Measurements from ENCODE around the gene ATPAF2. TPM values are rescaled to one million over a fixed set of nuclear protein-coding genes. Genes with fewer than 3 reads are reported as not detected.

The ATPAF2 gene
- total RNA-seq, 1 donor from 2014 or later, result 34.7 TPM

GRCh38 chr17:18021372-18021771, 17.6 kb downstream of the ATPAF2 start:
- no peak overlapping the region for H3K4me3 Mint-ChIP-seq (ENCODE audit: unreplicated experiment)
- H3K36me3 Mint-ChIP-seq (ENCODE audit: unreplicated experiment), result no peaks in the 10 kb centered on the region
- H3K27me3 Mint-ChIP-seq (ENCODE audit: unreplicated experiment), result peaks cover 4% of the 10 kb centered on the region
- DNase-seq, result no peak
- TF ChIP-seq CTCF (IDR thresholded peaks at IDR 0.05; ENCODE audit: partially characterized antibody, unreplicated experiment), result no peak
- H3K9me3 Mint-ChIP-seq (ENCODE audit: unreplicated experiment), result peaks cover 2% of the 10 kb centered on the region
- peaks cover 24% of the 10 kb centered on the region for H3K4me1 Mint-ChIP-seq (ENCODE audit: low read depth, unreplicated experiment)
- H3K27ac Mint-ChIP-seq (ENCODE audit: unreplicated experiment), result no peak overlapping the region

GRCh38 chr17:18020971-18021370, 18.0 kb downstream of the ATPAF2 start:
- H3K27me3 Mint-ChIP-seq (ENCODE audit: unreplicated experiment), result peaks cover 7% of the 10 kb centered on the region
- H3K4me3 Mint-ChIP-seq (ENCODE audit: unreplicated experiment), result no peak overlapping the region
- TF ChIP-seq CTCF (IDR thresholded peaks at IDR 0.05; ENCODE audit: partially characterized antibody, unreplicated experiment), result no peak
- H3K4me1 Mint-ChIP-seq (ENCODE audit: low read depth, unreplicated experiment), result peaks cover 28% of the 10 kb centered on the region
- no peaks in the 10 kb centered on the region for H3K36me3 Mint-ChIP-seq (ENCODE audit: unreplicated experiment)
- DNase-seq, result no peak
- peaks cover 5% of the 10 kb centered on the region for H3K9me3 Mint-ChIP-seq (ENCODE audit: unreplicated experiment)
- no peak overlapping the region for H3K27ac Mint-ChIP-seq (ENCODE audit: unreplicated experiment)

GRCh38 chr17:18019838-18020154, 19.2 kb downstream of the ATPAF2 start:
- TF ChIP-seq CTCF (IDR thresholded peaks at IDR 0.05; ENCODE audit: partially characterized antibody, unreplicated experiment), result no peak
- no peak overlapping the region for H3K4me3 Mint-ChIP-seq (ENCODE audit: unreplicated experiment)
- H3K27me3 Mint-ChIP-seq (ENCODE audit: unreplicated experiment), result peaks cover 10% of the 10 kb centered on the region
- H3K4me1 Mint-ChIP-seq (ENCODE audit: low read depth, unreplicated experiment), result peaks cover 34% of the 10 kb centered on the region
- H3K27ac Mint-ChIP-seq (ENCODE audit: unreplicated experiment), result no peak overlapping the region
- peaks cover 5% of the 10 kb centered on the region for H3K9me3 Mint-ChIP-seq (ENCODE audit: unreplicated experiment)
- DNase-seq, result no peak
- H3K36me3 Mint-ChIP-seq (ENCODE audit: unreplicated experiment), result no peaks in the 10 kb centered on the region

GRCh38 chr17:18018411-18018921, 20.5 kb downstream of the ATPAF2 start:
- peaks cover 27% of the 10 kb centered on the region for H3K4me1 Mint-ChIP-seq (ENCODE audit: low read depth, unreplicated experiment)
- peaks cover under 1% of the 10 kb centered on the region for H3K36me3 Mint-ChIP-seq (ENCODE audit: unreplicated experiment)
- DNase-seq, result no peak
- peaks cover 5% of the 10 kb centered on the region for H3K9me3 Mint-ChIP-seq (ENCODE audit: unreplicated experiment)
- TF ChIP-seq CTCF (IDR thresholded peaks at IDR 0.05; ENCODE audit: partially characterized antibody, unreplicated experiment), result no peak
- no peak overlapping the region for H3K27ac Mint-ChIP-seq (ENCODE audit: unreplicated experiment)
- H3K27me3 Mint-ChIP-seq (ENCODE audit: unreplicated experiment), result peaks cover 10% of the 10 kb centered on the region
- no peak overlapping the region for H3K4me3 Mint-ChIP-seq (ENCODE audit: unreplicated experiment)

GRCh38 chr17:18017958-18018357, 21.0 kb downstream of the ATPAF2 start:
- Mint-ChIP-seq H3K27ac (ENCODE audit: unreplicated experiment) (no peak overlapping the region), H3K4me3 (ENCODE audit: unreplicated experiment) (no peak overlapping the region), H3K27me3 (ENCODE audit: unreplicated experiment) (peaks cover 12% of the 10 kb centered on the region), H3K36me3 (ENCODE audit: unreplicated experiment) (peaks cover 4% of the 10 kb centered on the region), H3K9me3 (ENCODE audit: unreplicated experiment) (peaks cover 5% of the 10 kb centered on the region), H3K4me1 (ENCODE audit: low read depth, unreplicated experiment) (peaks cover 29% of the 10 kb centered on the region)
- no peak for TF ChIP-seq CTCF (IDR thresholded peaks at IDR 0.05; ENCODE audit: partially characterized antibody, unreplicated experiment)
- no peak for DNase-seq
